PFSK-1 (cell line): ENCODE results near the gene SLC26A8.

Source experiments
- FOXP2 ChIP-seq: optimal IDR thresholded peaks from 2 replicates; pipeline ENCODE3; 2011; ENCODE audit warnings: borderline replicate concordance, control low read depth, inconsistent platforms; ENCODE audit not compliant: insufficient read depth; ENCODE audit errors: extremely low read length, extremely low read depth
- POLR2AphosphoS5 ChIP-seq: IDR thresholded peaks from 2 replicates; pipeline ENCODE4 v1.6.1; 2012; ENCODE audit warnings: low read depth, mild to moderate bottlenecking, control low read depth, low read length, moderate library complexity
- REST ChIP-seq, 2 experiments: IDR thresholded peaks; 2 replicates each; pipeline versions ENCODE4 v1.6.1 to v1.8.0; 2011 to 2012; ENCODE audit warnings: low read depth in 2 of 2, low read length in 2 of 2, control low read depth in 1 of 2, inconsistent platforms in 1 of 2, mild to moderate bottlenecking in 1 of 2, moderate library complexity in 1 of 2; ENCODE audit not compliant: insufficient read depth in 1 of 2
- SIN3A ChIP-seq: IDR thresholded peaks from 2 replicates; pipeline ENCODE4 v1.6.1; 2012; ENCODE audit warnings: mild to moderate bottlenecking, low read length, moderate library complexity, borderline replicate concordance; ENCODE audit not compliant: insufficient read depth
- TAF1 ChIP-seq: IDR thresholded peaks from 2 replicates; pipeline ENCODE4 v1.6.1; 2012; ENCODE audit warnings: low read length, control low read depth, borderline replicate concordance; ENCODE audit not compliant: insufficient read depth

Gene SLC26A8

GRCh38 chr6:35962779-35963560 lies 61.5 kb downstream of the SLC26A8 start:
- TF ChIP-seq FOXP2 (no peak), POLR2AphosphoS5 (no peak), SIN3A (no peak), TAF1 (no peak), REST (IDR thresholded peaks at IDR 0.05; ENCODE audit: insufficient read depth in 1 of 2, low read depth in 2 of 2, low read length in 2 of 2) (no peak)

- TF ChIP-seq POLR2AphosphoS5 (no peak), FOXP2 (no peak), SIN3A (no peak), TAF1 (no peak), REST (IDR thresholded peaks at IDR 0.05; ENCODE audit: insufficient read depth in 1 of 2, low read depth in 2 of 2, low read length in 2 of 2) (no peak)
Measured at GRCh38 chr6:35960187-35960586, 64.3 kb downstream of the SLC26A8 start.

GRCh38 chr6:35955970-35956369 lies 68.5 kb downstream of the SLC26A8 start:
- TF ChIP-seq FOXP2 (no peak), SIN3A (no peak), REST (IDR thresholded peaks at IDR 0.05; ENCODE audit: insufficient read depth in 1 of 2, low read depth in 2 of 2, low read length in 2 of 2) (no peak), POLR2AphosphoS5 (no peak), TAF1 (no peak)

GRCh38 chr6:35955521-35955920 lies 68.9 kb downstream of the SLC26A8 start:
- TF ChIP-seq FOXP2: no peak
- TF ChIP-seq REST (IDR thresholded peaks at IDR 0.05; ENCODE audit: insufficient read depth in 1 of 2, low read depth in 2 of 2, low read length in 2 of 2): no peak

DNA sequence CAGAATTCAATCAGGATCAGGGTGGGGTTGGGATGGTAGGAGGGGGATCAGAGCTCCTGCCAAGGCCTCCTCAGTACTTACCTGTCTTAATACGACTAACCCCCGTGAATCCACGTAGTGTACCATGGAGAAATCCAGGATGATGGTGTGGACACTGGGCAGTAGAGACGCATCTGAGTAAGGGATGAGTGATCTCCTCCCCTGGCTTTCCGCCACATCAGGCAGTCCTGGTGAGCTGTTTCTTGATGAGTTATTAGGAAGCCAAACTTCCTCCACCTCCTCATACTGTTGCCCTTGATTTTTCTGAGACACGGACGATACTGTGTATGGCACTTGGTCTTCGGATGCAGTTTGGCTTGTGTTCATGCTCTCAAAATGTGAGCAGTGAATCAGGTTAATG lies 69.4 kb downstream of the SLC26A8 start:
- TF ChIP-seq SIN3A (no peak), POLR2AphosphoS5 (no peak), FOXP2 (no peak), TAF1 (no peak), REST (IDR thresholded peaks at IDR 0.05; ENCODE audit: insufficient read depth in 1 of 2, low read depth in 2 of 2, low read length in 2 of 2) (no peak)
